Measurements from ENCODE around the gene SUMO3.

Gene SUMO3

GRCh38 chr21:44817914-44818639 is at the start of gene SUMO3:
Gene SUMO3, minus strand, starts transcription at chr21:44818062. Its CDS starts 94 bp downstream, at chr21:44817968.
- no peak for DNase-seq

GRCh38 chr21:44867464-44867863 is 49.6 kb upstream of the SUMO3 start:
- no peak for DNase-seq

- no peak for DNase-seq
Measured at GRCh38 chr21:44866780-44867179, 48.9 kb upstream of the SUMO3 start.

- no peak for DNase-seq
Measured at GRCh38 chr21:44865561-44866280, 47.9 kb upstream of the SUMO3 start.

GRCh38 chr21:44862869-44863685 is 45.2 kb upstream of the SUMO3 start:
- DNase-seq: no peak

- DNase-seq: no peak
Measured at GRCh38 chr21:44858791-44859190, 40.9 kb upstream of the SUMO3 start.

- DNase-seq: no peak
Measured at GRCh38 chr21:44858291-44858690, 40.4 kb upstream of the SUMO3 start.

GRCh38 chr21:44857127-44857892 is 39.4 kb upstream of the SUMO3 start:
- DNase-seq: no peak

- no peak for DNase-seq
Measured at GRCh38 chr21:44856131-44856530, 38.3 kb upstream of the SUMO3 start.

GRCh38 chr21:44855572-44855971 is 37.7 kb upstream of the SUMO3 start:
- DNase-seq: no peak

- no peak for DNase-seq
Measured at GRCh38 chr21:44854664-44855446, 37.0 kb upstream of the SUMO3 start.

- no peak for DNase-seq
Measured at GRCh38 chr21:44854391-44854663, 36.5 kb upstream of the SUMO3 start.

- DNase-seq: no peak
Measured at GRCh38 chr21:44853601-44854390, 35.9 kb upstream of the SUMO3 start.

- DNase-seq: no peak
Measured at GRCh38 chr21:44850905-44851657, 33.2 kb upstream of the SUMO3 start.

- DNase-seq: no peak
Measured at GRCh38 chr21:44850208-44850800, 32.4 kb upstream of the SUMO3 start.

GRCh38 chr21:44849616-44850130 is 31.8 kb upstream of the SUMO3 start:
- DNase-seq: no peak

GRCh38 chr21:44848821-44849521 is 31.1 kb upstream of the SUMO3 start:
- no peak for DNase-seq

GRCh38 chr21:44847261-44848056 is 29.6 kb upstream of the SUMO3 start:
- no peak for DNase-seq

All from NCI-H1436 treated with DMSO at 0.1 percent for 48 hours (cell line).